ENCODE data around the gene PNLIPRP3.

Gene PNLIPRP3

GRCh38 chr10:116451711-116452337 is 24.2 kb downstream of the PNLIPRP3 start:
- no peak for DNase-seq (ENCODE audit: low spot score)

GRCh38 chr10:116452338-116452720 is 24.7 kb downstream of the PNLIPRP3 start:
- DNase-seq (ENCODE audit: low spot score), result no peak

GRCh38 chr10:116457488-116457887 is 29.8 kb downstream of the PNLIPRP3 start:
- DNase-seq (ENCODE audit: low spot score), result no peak

- DNase-seq (ENCODE audit: low spot score), result no peak
These were observed 32.6 kb downstream of the PNLIPRP3 start for GRCh38 chr10:116460219-116460618.

GRCh38 chr10:116461680-116462079 is 34.0 kb downstream of the PNLIPRP3 start:
- DNase-seq (ENCODE audit: low spot score), result no peak

DNA sequence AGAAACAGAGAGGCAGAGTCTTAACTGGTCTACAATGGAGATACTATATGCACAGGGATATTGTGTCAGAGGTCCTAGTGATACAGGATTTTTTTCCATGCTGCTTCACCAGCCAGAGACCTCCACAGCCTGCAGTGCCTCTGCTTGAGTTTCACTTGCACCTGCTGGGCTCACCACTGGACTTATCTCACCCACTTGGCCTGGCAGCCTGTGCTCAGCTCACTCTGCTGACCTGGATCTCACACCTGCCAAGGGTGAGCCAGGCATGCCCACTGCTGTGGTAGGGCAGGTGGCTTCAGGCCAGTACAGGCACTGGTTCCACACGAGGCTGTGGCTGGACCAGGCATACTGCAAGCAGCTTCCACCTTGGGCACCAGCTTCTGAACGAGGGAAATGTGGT is 36.6 kb downstream of the PNLIPRP3 start:
- DNase-seq (ENCODE audit: low spot score), result no peak

DNA sequence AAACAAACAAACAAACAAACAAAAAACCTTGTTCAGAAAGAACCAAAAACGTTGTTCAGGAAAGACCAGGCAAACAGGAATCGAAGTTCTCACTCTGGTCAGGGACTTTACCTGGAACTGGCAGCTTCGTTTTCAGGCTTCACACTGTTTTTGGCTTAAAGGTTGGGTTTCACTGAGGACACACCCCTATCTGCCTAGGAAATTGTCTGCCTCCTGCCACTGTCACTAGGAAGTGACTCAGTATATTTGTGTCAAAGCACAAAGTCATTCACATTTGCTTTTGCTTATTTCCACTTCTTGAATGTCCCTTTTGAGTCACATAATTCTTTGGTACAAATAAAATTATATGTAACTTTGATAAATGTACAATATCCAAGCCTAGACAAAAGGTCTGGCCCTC is 37.9 kb downstream of the PNLIPRP3 start:
- no peak for DNase-seq (ENCODE audit: low spot score)

- no peak for DNase-seq (ENCODE audit: low spot score)
These were observed 39.2 kb downstream of the PNLIPRP3 start for GRCh38 chr10:116466715-116467422.

DNA sequence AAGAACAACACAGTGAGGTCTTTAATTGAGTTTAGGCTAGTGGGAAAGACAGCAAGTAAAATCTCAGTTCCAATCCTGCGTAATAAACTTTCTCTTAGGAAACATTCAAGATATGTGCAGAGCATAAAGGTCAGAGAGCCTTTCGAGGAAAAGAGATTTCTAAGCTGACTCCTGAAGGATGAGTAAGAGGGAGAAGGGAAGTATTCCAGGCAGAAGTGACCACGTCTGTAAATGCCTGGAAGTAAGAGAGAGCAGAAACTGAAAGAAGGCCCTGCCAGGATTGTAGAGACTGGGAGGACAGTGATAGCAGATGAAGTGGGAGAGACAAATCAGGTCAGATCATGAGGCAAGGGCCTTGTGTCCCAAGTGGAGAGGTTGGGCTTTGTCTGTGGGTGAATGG is 41.8 kb downstream of the PNLIPRP3 start:
- no peak for DNase-seq (ENCODE audit: low spot score)

DNA sequence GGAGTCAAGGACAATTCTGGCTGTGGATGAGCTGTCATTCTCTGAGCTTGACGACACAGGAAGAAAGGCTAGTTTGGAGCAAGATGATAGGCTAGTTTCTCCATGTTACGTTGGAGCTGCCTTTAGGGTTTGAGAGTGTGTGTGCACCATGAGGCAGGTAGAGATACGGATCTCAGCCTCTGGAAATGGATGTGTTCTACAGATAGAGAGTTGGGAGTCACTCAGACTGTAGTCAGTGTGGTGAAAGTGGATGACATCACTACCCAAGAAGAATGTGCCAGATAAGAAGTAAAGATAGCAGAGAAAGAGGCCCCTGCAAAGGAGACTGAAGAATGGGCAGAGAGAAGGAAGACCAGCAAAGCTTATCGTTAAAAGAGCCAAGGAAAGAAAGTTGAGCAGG is 42.4 kb downstream of the PNLIPRP3 start:
- no peak for DNase-seq (ENCODE audit: low spot score)

GRCh38 chr10:116470768-116471415 is 43.2 kb downstream of the PNLIPRP3 start:
- peak; percentile 13 for DNase-seq (ENCODE audit: low spot score)

DNA sequence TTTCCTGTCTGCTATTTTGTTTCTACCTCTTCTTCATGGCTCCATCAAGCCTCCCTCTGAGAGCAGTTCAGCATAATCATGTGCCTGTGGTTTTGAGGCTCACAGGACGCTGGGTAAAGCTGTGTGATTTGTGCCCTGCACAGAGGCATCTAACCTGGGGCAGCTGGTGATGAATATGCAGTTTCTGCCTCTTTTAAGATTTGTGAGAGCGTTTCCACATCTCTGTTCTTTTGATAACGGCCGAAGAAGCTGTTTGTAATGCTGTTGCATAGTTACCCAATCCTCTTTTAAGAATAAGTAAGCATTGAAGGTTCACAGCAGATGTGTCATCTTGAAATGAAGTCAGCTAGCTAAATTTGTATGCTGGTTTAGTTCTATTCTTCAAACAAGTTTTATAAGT is 45.2 kb downstream of the PNLIPRP3 start:
- no peak for DNase-seq (ENCODE audit: low spot score)

DNA sequence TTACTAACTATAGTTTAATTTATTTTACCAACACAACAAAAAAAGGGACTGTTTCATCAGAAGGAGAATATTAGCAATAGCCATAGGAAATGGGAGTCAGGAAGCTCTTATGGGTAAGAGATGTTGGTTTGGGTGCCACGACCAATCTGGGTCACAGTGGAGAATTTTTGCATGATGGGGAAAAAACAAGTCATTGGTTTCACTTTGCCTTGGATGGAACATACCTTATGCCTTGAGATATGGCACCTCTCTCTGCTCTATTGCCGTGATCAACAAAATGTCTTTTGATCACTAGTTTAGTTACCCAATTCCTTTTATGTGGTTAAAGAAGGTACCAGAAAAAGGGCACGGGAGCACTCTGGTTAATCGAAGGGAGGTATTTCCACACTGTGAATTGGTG is 48.2 kb downstream of the PNLIPRP3 start:
- no peak for DNase-seq (ENCODE audit: low spot score)

- no peak for DNase-seq (ENCODE audit: low spot score)
These were observed 48.8 kb downstream of the PNLIPRP3 start for GRCh38 chr10:116476461-116476860.

GRCh38 chr10:116477986-116478664 is 50.5 kb downstream of the PNLIPRP3 start:
- DNase-seq (ENCODE audit: low spot score), result no peak

DNA sequence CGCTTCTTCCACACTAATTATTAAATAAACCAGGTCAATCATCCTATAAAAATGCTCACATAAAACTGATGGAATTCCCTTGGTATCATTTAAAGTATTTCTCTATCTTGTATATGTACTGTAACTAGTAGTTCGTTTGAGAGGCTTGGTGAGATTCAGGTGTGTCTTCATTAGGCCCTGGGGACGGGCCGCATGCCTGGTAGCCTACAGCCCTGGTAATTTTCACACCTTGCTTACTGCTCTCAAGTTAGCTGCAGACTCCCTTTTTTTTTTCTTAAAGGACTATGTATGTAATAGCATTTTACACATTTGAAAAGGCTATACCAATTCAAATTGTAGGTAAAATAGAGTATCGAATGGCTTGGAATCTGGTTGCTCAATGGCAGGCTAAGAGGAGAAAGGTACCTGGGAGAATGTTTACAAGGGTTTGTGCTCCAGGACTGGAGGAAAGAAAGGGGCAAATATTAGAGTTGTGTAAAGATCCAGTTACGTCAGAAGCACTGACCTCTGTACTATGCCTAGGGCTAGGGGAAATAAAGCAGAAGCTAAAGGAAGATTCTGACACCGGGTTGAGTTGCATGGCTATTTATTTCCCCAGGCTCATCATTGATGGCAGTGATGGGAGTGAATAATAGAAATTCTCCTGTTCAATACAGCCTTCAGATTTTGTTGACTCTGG is 59.3 kb downstream of the PNLIPRP3 start:
- DNase-seq (ENCODE audit: low spot score), result no peak

DNA sequence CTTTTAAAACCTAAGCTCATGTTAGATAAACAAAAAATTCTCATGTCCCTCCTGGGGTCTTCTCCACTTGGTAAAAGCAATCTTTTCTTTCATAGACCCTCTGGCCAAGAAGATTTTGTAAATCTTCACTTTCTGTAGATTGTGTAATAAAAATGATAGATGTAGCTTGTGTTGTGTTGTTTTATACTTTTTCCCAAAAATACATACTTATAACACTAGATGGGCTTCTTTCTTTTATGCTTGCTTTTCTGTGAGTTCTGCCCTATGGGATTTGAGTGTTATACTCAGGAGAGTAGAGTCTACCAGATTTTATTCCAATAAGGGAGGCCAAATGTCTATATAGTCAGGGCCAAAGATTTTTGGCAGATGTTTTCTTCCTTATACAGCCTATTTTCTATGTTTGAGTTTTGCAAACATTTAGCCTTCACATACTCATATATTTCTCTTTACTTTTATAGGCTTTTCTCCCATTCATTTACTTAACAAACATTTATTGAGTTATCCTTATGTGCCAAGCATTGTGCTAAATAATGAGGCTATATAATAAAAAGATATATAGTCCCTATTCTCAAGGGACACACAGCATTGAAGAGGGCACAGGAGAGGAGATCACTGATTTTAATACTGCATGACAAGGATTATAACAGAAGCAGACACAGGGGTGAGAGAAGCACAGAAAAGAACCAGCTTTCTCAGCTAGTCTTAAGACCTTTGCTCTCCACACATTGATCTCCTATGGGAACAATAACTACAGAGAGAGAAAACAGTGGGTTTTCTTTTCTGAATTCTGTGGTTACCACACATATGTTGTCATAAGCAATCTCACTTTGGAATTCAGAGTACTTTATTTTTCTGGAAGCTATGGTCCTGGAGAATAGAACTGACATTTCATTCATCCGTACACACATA is 60.1 kb downstream of the PNLIPRP3 start:
- DNase-seq (ENCODE audit: low spot score), result no peak

GRCh38 chr10:116489460-116489859 is 61.8 kb downstream of the PNLIPRP3 start:
- DNase-seq (ENCODE audit: low spot score), result no peak

GRCh38 chr10:116490028-116490662 is 62.5 kb downstream of the PNLIPRP3 start:
- peak; percentile 46 for DNase-seq (ENCODE audit: low spot score)

GRCh38 chr10:116504786-116505185 is 77.1 kb downstream of the PNLIPRP3 start:
- no peak for DNase-seq (ENCODE audit: low spot score)

GRCh38 chr10:116510565-116510964 is 82.9 kb downstream of the PNLIPRP3 start:
- DNase-seq (ENCODE audit: low spot score), result no peak

Measured in NAMALWA (cell line).